HG03460 (cell line): ENCODE measurements around the gene MAML1.
"Not testable (repeated sequence)": the region's sequence is repeated elsewhere in the genome, so short reads cannot be mapped to it uniquely, and the experiment has no call there.

ENCODE experiments used
- ATAC-seq: cut with Tn5 transposase; IDR thresholded peaks from one replicate; pipeline ENCODE4 v1.9.1; 2021; ENCODE audit not compliant: unreplicated experiment

The MAML1 gene

DNA sequence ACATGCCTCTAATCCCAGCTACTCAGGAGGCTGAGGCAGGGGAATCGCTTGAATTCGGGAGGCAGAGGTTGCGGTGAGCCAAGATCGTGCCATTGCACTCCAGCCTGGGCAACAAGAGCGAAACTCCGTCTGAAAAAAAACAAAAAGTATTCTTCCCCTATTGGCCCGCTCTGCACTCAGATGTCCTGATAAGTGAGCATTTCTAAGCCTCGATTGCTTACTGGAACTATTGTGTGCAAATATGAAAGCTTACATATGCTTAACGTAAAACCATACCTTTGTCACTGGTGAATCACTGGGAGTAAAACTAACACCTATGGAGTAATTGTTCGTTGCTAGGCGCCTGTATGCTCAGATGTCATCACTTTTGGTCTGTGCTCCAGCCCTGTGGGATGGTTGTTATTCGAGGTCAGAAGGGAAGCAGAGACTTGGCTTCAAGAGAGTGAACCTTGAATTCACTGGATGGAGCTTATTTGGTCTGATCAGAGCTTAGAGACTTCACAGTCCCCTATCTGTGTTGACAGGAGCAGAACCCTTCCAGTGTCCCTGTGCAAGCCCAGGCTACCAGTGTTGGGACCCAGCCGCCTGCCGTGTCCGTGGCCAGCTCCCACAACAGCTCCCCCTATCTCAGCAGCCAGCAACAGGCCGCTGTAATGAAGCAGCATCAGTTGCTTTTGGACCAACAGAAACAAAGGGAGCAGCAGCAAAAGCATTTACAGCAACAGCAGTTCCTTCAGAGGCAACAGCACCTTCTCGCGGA, 35.9 kb downstream of the MAML1 start:
- no peak for ATAC-seq

DNA sequence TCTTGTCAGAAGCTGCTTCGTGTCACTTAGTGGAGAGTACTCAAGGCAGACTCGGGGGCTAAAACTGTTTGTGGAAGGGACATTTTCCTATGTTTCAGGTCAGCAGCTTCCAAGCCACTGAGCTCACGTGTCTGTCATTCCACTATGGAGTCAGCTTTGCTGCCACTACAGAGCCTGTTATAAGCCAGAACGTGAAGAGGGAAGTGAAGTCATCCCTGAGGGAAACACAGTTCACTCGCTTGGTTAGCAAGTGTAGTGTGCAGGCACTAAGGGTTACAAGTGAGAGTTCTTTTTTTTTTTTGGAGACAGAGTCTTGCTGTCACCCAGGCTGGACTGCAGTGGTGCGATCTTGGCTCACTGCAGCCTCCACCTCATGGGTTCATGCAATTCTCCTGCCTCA, 36.6 kb downstream of the MAML1 start:
- no peak for ATAC-seq

DNA sequence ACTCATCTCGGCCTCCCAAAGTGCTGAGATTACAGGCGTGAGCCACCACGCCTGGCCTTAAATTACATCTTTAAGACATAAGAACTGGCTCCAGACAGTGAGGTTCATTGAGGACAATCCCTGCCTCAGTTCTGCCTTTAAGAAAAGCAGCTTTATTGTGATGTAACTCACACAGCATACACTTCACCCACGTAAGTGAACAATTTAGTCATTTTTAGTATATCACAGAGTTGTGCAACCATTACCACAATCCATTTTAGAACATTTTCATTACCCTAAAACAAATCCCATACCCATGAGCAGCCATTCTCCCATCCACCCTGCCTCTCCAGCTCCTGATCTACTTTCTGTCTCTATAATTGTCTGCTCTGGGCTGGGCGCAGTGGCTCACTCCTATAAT, 37.2 kb downstream of the MAML1 start:
- ATAC-seq, result no peak

DNA sequence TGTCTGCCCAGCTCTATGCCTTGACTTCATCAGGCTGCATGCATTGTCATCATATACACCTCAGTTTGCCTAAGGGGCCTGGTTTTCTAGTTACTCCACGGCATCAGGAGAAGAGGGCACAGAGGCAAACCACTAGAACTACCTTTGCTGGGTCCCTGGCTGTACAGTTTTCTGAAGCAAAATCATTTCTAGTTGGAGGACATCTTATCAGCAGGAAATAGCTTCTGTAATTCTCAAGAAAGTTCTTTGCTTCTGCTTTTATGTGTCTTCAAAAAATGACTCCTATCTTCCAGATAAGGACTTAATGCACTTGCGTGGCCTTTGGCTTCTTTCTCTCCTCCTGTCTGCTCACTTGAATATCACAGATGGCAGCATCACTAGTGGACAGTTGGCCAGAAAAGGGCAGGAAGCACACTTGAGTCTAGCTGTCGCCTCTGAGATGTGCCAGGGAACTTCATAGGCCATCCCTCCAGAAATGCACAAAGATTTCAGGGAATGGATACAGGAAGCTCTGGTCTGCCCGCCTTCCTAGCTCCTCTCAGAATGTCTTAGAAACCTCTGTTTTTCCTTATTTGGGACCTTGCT, 38.8 kb downstream of the MAML1 start:
- ATAC-seq, result no peak

DNA sequence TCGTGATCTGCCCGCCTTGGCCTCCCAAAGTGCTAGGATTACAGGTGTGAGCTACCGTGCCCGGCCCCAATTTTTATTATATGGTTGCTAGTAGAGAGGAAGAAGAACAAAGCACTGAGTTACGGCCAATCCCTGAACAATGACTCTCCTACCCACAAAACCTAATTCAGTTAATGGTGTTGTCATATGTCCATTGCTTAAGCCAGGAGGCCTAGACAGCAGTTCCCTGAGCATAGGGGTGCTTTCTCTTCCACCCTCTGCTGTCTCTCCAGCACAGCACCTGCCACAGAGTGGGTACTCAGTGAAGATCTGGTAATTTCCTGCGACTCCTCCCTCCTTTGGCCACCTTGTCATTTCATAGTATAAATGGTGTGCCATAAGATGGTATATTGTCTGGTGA, 39.7 kb downstream of the MAML1 start:
- ATAC-seq, result no peak

DNA sequence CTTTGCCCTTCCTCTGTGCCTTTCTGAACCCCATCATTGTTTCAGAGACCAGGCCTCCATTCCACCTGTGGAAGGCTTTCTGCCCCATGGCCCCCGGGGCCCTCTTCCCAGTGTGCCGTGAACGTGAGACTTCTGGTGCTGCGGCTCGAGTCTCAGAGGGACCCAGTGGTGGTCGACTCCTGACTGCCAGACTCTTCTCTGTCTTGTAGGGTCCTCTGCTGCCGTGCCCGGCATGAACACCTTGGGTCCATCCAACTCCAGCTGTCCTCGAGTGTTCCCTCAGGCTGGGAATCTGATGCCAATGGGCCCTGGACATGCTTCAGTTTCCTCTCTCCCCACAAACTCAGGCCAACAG, 41.0 kb downstream of the MAML1 start:
- no peak for ATAC-seq

DNA sequence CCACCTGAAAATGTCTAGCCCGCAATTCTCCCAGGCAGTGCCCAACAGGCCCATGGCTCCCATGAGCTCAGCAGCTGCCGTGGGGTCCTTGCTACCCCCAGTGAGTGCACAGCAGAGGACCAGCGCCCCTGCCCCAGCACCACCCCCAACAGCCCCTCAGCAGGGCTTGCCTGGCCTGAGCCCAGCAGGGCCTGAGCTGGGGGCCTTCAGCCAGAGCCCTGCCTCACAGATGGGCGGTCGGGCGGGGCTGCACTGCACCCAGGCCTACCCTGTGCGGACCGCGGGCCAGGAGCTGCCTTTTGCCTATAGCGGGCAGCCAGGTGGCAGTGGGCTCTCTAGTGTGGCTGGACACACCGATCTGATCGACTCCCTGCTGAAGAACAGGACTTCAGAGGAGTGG, 41.8 kb downstream of the MAML1 start:
- ATAC-seq, result no peak

DNA sequence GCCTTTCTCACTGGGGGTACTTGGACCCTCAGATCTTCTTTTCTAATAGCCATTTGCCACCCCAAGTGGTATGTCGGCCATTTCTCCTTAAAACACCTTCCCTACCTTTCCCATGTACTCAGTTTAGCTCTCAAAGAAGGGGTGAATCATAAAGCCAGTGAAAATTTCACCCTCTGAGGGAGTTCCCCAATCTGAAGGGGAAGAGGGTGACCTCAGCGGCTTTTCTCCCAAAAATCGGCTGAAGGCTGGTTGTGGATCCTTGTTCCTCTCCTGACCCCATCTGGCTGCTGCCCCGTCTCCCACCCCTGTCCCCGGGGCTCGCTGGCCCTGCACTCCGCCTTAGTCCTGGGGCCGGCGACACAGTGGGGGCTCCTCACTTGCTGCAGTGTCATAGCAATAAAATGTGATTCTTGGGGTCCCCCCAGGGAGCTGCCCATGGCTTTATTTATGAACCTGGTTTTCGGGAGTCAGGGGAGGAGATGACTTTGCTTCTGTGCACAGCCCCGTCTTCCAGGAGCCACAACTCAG, 43.9 kb downstream of the MAML1 start:
- no peak for ATAC-seq

DNA sequence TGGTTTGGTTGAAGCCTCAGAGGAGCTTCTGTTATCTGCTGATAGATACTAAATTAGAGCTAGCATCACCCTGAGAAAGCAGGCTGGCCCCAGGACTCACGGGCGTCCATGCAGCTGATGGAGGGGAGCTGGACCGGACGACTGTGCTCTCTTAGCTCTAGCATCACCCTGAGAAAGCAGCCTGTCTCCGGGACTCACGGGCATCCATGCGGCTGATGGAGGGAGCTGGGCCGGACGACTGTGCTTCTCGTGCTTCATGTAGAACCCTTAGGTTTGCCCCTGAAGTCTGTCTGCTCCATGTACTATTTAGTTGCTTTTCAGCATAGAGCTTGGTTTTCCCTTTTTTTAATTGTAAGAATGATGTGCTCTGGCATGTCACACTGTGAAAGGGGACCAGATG, 44.8 kb downstream of the MAML1 start:
- no peak for ATAC-seq

DNA sequence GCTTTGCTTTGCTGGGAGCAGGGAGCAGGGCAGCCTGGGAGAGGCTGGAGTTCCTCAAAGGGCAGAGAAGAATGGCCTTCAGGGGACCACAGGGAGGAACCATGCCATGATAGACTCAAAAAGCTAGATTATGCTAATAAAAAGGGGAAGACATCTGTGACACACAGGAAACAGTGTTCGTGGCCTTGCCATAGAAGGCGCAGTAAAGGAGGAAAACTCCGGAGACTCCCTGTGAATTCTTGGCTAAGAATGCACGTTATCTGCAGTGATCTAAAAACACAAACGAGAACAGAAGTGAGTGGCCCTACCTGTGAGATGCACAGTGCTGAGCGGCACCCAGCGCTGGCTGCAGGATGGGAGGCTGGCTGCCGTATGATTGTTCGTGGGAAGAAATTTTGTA, 45.3 kb downstream of the MAML1 start:
- no peak for ATAC-seq

DNA sequence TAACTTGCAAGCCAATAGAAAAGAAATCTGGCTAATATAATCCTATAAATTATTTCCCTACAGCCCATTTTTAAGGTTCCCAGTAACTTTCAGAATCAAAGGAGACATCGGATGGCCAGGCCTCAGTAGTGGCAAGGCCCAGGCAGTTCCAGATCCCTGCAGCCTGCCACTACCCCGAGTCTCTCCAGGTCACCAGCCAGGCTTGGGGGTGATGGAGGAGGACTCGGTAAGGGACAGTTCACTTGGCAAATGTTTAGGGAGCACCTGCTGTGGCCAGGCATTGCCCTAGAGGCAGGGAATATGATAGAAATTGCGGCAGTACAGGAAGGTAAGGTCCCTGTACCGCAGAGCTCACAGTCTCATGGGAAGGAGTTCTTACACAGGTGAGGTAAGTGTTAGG, 46.0 kb downstream of the MAML1 start:
- ATAC-seq, result no peak

DNA sequence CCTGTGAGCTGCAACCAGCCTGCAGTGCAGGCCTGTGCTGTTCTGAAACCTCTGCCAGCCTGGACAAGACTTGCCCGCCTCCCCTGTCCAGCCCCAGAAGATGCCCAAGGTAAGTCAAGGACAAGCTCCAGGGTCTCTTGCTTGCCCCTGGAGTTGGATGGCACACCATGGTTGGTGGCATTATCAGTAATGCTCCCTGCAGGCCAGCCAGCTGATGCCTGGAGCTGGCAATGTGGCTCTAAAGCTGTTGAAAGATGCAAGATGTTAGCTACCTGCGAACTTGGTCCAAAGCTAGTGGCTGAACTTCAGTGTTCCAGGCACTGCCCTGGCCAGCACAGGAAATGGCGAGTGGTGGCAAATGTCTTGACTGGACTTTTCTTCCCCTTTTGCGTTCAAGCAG, 47.2 kb downstream of the MAML1 start:
- no peak for ATAC-seq

DNA sequence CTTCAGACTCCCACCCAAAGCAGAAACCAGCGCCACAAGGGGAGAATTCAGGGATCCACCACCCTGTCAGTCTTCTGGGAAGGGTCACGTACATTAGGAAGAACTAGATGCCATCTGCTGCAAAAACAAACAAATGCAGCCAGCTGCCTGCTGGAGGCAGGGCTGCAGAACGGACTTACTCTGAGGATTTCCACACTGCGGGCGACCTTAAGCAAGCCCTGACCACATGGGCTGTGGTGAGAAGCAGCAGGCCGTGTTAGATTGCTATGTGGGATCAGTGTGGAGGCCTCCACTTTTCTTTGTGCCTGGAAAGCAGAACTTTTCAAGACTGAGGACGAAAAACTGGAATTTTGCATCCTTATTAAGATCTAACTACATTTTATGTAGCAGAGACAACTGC, 47.7 kb downstream of the MAML1 start:
- no peak for ATAC-seq

DNA sequence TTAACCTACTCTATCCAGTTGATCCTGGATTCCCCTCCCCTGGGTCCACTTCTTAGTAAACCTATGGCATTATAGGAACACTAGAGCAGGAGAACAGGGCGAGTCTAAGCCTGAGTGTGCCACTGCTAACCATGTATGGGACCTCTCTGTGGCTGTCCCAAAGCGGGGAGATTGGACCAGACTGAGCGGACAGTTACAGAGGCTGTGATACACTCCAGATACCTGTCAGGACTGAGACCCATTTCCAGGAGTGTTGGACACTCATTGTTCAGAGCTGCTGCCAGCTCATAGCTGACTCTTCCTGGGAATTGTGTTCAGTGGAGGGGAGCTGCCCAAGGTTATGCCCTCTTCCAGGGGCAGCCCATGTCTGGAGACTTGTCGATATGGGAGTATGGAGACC, 49.2 kb downstream of the MAML1 start:
- no peak for ATAC-seq

DNA sequence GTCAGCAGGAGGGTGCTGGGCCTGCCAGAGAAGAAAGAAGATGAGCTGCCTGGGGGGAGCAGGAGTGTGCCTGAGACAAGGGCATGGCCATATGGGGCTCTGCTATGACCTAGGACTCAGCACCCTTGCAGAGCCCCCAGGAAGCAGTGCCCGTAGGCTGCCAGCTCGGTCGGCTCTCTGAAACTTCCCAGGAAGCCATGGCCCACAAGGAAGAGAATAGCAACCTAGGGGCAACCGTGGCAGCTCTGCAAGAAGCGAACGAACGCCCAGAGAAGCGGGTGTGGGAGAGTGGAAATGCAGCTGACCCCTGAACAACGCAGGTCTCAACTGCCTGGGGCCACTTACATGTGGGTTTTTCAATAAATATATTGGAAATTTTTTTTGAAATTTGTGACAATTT, 50.5 kb downstream of the MAML1 start:
- ATAC-seq, result no peak

DNA sequence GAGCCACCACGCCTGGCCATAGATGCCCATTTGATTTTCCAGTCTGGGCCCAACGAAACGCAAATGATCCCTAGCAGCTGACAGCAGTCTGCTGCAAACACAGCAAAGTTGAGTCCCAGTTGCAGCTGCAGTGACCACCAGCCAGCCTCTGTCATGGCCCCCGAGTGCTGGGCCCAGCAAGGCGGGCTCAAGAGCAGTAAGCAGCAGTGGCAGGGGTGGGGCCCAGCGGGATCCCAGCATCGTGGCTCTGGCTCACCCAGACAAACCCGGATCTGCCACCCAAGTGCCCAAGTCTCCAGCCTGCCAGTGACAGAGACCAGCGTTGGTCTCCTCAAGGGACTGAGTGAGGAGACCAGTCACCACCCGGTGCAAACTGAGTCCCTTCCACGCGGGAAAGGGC, 54.2 kb downstream of the MAML1 start:
- no peak for ATAC-seq

DNA sequence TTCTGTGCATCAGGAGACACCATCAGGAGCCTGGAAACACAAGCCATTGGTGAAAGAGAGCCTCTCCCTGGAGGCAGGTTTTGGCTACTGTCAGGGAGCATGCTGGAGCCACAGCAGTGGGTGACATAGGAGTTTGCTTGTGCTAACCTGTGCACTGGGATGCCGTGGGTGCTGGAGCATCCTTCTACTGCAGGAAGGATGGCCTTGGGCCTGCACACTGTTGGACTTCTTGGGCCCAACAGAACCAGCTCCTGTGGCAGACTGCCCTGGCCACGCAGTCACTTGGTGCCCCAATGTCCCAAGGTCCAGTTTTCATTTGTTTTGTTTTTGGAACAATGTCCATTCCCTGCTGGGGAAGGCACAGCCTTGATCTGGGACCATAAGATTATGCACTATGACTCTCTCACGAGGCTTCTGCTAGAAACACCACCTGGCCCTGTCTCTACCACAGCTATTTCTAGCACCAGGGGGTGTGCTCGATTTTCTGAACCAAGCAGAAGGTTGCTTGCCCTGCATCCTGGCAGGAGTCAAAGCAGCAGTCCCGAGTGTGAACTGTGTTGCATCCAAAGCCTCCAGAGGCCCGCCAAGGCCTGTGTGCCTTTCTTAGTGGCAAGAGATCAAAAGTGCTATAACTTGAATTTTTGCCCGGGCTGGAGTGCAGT, 55.7 kb downstream of the MAML1 start:
- no peak for ATAC-seq

DNA sequence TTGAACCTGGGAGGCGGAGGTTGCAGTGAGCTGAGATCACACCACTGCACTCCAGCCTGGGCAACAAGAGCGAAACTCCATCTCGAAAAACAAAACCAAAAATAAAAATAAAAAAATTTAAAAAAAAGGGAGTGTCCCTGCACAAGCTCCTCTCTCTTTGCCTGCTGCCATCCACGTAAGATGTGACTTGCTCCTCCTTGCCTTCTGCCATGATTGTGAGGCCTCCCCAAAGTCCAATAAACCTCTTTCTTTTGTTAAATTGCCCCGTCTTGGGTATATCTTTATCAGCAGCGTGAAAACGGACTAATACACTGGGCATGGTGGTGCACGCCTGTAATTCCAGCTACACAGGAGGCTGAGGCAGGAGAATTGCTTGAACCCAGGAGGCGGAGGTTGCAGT, 56.7 kb downstream of the MAML1 start:
- ATAC-seq, result not testable (repeated sequence)

DNA sequence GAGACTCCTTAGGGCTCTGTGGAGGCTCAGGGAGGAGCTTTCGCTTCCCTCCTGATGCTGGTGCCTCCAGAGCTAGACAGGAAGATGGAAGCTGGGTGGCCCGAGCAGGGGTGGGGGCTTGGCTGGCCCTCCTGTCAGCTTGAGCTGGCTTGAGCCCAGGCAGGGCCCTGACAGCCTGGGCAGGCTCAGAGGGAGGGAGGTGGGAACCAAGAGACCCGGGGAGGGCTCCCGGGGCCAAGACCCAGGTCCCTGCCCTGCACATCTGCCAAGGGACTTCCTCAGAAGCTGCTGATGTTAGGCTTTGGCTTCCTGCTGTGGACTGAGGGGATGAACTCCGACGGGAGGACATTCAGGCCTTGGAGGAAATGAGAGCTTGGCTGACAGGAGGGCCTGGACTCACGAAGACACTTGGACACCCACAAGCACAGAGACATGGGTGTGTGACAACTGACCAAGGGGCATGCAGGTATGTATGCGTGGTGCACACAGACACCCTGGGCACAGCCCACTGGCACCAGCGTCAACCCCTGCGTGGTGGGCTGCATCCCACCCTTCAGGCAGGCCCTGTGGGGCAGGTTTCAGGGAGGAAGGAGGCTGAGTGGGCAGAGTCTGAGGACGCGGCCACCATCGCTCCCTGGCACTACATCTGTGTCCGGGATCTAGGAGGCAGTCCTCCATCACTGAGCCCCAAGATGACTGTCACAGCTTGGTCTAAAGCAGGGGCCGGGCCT, 59.4 kb downstream of the MAML1 start:
- ATAC-seq, result no peak

DNA sequence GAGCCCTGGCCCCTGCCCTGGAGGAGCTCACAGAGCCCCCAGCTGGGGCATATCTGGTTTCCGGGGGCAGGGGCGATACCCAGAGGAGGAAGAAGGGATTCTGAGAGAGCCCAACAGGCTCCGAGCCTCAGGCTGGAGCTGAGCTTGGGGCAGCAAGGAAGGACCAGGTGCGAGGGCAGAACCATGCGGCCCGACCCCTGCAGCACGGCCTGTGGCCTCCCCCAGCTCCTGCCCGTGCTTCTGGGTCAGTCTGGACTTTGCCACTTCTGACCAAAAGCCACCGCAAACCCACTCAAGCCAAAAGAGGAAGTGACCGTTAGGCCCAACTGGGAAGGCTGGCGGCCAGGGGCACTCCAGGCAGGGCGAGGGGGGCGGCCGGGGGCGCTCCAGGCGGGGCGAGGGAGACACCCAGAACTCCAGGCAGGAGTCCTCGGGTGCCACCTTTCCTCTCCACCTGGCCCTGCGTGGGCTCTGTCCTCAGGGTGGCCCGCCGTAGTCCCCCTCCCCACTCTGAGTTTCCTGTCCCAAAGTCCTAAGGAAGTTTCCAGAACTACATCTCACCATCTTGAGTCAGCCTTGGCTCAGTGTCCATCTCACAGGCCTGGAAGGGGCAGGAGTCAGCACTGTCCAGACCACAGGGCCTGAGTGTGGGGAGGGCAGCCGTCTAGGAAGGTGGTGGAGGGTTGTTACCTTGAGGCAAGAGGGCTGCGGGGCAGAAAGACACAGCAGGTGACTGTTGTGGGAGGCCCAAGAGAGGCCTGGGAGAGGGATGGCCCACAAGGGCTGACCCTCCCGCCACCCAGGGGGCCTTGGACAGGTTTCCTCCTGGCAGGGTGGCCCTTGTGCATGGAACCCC, 60.2 kb downstream of the MAML1 start:
- ATAC-seq, result no peak
